ENCODE results near the gene PSORS1C2.
A peak's percentile ranks its signal among the peaks of the same experiment; 100 is the strongest.
"Not testable (repeated sequence)": the region's sequence is repeated elsewhere in the genome, so short reads cannot be mapped to it uniquely, and the experiment has no call there.

The PSORS1C2 gene

GRCh38 chr6:31165064-31165832 lies 26.4 kb upstream of the PSORS1C2 start:
- DNase-seq = not testable (repeated sequence)

- not testable (repeated sequence) for DNase-seq
Measured at GRCh38 chr6:31164475-31165063, 25.7 kb upstream of the PSORS1C2 start.

- DNase-seq = no peak
Measured at GRCh38 chr6:31163922-31164321, 25.1 kb upstream of the PSORS1C2 start.

- no peak for DNase-seq
Measured at GRCh38 chr6:31162463-31163165, 23.7 kb upstream of the PSORS1C2 start.

GRCh38 chr6:31161216-31162126 lies 22.6 kb upstream of the PSORS1C2 start:
- no peak for DNase-seq

GRCh38 chr6:31158863-31159855 lies 20.3 kb upstream of the PSORS1C2 start:
- DNase-seq = peak; percentile 13

GRCh38 chr6:31158140-31158862 lies 19.4 kb upstream of the PSORS1C2 start, which contains the start of gene TCF19:
TCF19 (plus strand) TSS chr6:31158589; CDS start chr6:31159470, 881 bp downstream.
- DNase-seq = peak; percentile 98

- no peak for DNase-seq
Measured at GRCh38 chr6:31157513-31158139, 18.8 kb upstream of the PSORS1C2 start, which contains the start of gene CCHCR1. CCHCR1 (minus strand) TSS chr6:31157802; CDS start chr6:31157600, 202 bp downstream.

GRCh38 chr6:31156641-31157040 lies 17.8 kb upstream of the PSORS1C2 start:
- no peak for DNase-seq

GRCh38 chr6:31154436-31154835 lies 15.6 kb upstream of the PSORS1C2 start:
- no peak for DNase-seq

GRCh38 chr6:31152781-31153180 lies 13.9 kb upstream of the PSORS1C2 start:
- DNase-seq = no peak

GRCh38 chr6:31149827-31150447 lies 11.1 kb upstream of the PSORS1C2 start:
- DNase-seq = no peak

GRCh38 chr6:31145386-31145785 lies 6.5 kb upstream of the PSORS1C2 start:
- DNase-seq = no peak

GRCh38 chr6:31144970-31145340 lies 6.1 kb upstream of the PSORS1C2 start:
- no peak for DNase-seq

GRCh38 chr6:31144296-31144969 lies 5.6 kb upstream of the PSORS1C2 start:
- no peak for DNase-seq

- no peak for DNase-seq
Measured at GRCh38 chr6:31143148-31143547, 4.3 kb upstream of the PSORS1C2 start.

- no peak for DNase-seq
Measured at GRCh38 chr6:31142361-31142761, 3.5 kb upstream of the PSORS1C2 start.

GRCh38 chr6:31140643-31141042 lies 1.8 kb upstream of the PSORS1C2 start:
- no peak for DNase-seq

- no peak for DNase-seq
Measured at GRCh38 chr6:31139599-31139998, 733 bp upstream of the PSORS1C2 start.

Data from NCI-H510A (cell line).